Fibroblast of skin of abdomen (primary cell): ENCODE results near the gene MAGEC2. TPM values are rescaled to one million over a fixed set of nuclear protein-coding genes. Genes with fewer than 3 reads are reported as not detected.

Source experiments
- DNase-seq: peaks from one replicate; pipeline ENCODE4 v3.0.0-alpha.2; 2013
- polyA plus RNA-seq, 2 experiments: library from polyadenylated mRNA; unstranded; fragments of 120-200 nt; gene quantifications; one replicate each; pipeline ENCODE4 v1.2.1, GENCODE V29; 2013; ENCODE audit not compliant: insufficient read length in 2 of 2

Gene MAGEC2, protein sequence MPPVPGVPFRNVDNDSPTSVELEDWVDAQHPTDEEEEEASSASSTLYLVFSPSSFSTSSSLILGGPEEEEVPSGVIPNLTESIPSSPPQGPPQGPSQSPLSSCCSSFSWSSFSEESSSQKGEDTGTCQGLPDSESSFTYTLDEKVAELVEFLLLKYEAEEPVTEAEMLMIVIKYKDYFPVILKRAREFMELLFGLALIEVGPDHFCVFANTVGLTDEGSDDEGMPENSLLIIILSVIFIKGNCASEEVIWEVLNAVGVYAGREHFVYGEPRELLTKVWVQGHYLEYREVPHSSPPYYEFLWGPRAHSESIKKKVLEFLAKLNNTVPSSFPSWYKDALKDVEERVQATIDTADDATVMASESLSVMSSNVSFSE
- not detected for polyA plus RNA-seq (2013, experiment 1 of 2; ENCODE audit: insufficient read length)
- polyA plus RNA-seq (2013, experiment 2 of 2; ENCODE audit: insufficient read length) = not detected

DNA sequence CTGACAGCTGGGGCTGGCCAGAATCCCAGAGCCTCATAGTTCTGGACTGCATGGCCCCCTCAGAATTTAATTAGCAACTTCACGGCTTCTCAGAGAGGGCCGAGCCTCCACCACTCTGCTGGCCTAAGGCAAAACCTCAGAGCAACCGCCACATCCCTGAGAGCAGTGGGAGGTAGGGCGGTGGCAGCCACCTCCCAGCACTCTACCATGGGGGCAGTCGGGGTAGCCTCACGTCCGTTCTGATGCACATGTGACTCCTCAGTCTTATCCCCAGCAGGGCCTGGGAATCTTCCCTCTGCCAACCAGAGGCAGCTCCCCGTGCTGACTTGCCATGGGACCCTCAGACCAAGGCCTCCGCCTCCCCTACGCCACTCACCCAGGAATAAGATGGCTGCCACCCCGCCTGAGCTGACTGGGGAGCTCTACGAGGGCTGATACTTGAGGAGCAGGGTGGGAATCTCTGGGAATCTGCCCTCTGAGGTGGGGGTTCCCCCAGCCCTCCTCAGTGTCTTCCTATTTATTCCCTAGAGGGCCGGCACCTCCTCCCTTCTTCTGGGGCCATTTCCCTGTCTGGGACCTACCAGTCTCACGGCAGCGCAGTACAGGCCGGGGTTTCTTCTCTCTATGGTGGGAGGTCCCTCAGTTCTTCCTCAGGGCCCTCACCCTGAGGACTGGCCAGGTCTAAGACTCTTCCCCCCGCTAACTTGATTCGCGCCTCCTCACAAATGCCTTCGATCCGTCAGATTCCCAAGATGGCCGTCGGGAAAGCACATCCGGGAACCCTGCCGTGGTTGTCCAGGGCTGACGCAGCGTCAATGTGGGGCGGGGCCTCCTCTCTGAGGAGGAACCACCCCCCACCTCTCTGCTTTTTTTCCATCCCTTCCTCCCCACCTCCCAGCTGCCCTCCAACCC is at the start of gene MAGEC2:
Gene MAGEC2, minus strand, starts transcription at position 769 of the 912 bp plus-strand sequence. CDS start 1,303 bp downstream, outside the sequence.
- DNase-seq = no peak

DNA sequence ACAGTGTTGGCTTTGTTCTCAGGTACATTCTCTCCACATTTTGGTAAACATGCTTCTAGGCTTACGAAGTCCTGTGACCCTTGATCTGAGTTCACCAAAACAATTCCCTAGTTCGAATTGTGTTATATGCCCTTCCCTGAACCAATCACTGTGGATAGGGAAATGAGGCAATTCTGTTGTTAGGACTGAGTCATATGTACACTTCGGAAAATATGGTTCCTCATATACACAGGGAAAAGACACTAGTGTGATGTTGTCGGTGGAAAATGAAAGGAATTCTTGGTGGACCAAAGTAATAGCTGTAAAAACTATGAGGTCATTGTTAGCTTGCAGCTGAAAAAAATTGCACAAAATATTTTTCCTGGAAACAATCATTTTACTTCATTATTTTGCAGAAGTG is 46.6 kb upstream of the MAGEC2 start:
- DNase-seq = no peak

DNA sequence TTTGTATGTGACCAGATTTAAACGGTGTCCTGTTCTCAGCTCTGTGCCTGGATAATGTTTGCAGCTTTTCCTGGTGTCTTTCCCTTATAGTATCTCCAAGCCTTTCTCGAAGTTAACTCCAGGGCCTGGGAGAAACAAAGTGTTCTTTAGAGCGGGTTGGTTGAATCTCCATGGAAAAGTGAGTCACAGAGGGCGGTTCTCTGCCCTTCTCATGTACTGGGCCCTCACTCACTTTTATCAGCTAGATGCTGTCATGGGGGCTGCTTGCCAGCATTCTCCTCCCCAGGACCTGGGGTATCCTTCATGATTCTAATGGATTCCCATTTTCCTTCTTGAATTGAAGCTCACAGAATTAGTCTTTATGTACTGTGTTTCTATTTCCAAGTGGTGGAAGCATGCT is 46.1 kb upstream of the MAGEC2 start:
- no peak for DNase-seq

DNA sequence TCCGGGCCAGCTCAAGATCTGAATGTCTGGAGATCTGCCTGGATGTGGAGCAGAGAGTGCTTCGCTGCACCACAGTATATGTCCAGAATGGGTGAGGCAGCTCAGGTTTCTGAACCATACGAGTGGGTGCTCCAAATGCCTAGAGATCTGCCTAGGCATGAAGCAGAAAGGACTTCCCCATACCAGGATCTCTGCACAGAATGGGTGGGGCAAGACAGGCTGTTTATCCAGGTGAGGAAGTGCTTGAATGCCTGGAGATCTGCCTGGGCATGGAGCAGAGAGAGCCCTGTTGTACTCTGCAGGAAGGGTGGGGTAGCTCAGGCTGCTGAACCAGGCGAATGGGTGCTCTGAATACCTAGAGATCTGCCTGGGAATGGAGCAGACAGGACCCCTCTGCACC is 45.4 kb upstream of the MAGEC2 start:
- no peak for DNase-seq

DNA sequence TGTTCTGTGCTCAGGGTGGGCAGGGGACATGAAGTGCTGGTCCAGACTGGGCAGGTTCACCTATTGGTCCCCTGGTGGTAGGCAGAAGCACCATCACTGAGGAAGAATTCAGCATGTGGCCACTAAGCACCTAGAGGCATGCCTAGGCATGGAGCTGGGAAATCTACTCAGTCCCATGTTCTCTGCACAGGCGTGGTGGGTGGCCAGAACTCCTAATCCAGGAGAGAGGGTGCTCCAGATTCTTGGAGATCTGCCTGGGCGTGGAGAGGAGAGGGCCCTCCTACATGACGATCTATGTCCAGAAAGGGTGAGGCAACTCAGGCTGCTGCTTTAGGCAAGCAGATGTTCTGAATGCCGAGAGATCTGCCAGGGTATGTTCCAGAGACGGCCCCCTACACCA is 44.6 kb upstream of the MAGEC2 start:
- DNase-seq = no peak

DNA sequence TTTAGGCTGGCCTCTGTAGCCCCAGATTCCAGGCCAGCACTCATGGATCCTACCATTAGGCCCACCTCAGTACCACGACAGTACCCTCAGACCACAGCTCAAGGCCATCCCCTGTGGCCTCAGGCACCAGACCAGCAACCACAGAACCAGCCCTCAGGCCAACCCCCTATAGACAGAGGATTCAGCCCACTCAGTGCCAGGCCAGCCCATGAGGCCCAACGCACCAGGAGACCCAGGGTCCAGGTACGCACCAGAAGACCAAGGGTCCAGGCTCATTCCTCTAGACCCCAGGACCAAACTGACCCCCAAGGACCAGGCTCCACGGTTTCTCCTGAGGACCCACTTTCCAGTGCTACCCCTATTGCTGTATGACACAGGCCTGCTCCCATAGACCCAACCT is 39.5 kb upstream of the MAGEC2 start:
- DNase-seq = no peak

DNA sequence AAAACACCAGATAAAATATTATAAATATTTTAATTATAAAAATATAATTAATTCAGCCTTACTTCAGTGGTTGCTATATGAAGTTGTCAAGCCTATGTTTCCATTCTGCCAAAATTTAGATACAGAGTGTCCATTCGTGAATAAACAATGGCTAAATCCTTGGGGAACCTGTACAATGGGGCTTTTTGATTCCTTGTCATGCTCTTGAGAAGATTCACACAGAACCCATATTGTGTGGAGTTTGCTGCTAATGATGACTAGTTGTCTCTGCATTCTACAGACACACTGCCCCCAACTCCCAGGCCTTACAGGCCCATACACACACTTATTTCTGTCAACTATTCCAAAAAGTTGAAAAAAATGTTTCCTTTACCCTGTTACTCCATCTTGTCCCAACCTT is 33.4 kb upstream of the MAGEC2 start:
- no peak for DNase-seq

DNA sequence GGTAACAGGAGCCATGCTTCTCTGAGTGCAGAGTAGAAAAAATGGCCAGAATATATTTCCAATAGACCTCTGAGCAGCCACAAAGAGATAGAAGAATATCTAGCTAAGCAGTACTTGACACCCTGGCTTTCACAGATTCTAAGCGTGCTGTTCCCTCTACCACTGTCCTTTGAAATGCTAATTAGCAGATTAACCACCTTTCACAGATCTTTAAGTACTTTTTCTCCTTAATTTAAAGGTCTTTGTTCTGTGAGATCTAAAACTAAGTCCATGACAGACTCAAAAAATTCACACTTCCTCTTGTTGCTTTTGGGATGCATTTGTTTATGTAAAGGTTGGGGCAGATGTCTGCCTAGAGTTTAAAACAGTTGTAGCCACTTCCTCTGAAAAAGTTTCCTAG is 28.3 kb upstream of the MAGEC2 start:
- DNase-seq = no peak

DNA sequence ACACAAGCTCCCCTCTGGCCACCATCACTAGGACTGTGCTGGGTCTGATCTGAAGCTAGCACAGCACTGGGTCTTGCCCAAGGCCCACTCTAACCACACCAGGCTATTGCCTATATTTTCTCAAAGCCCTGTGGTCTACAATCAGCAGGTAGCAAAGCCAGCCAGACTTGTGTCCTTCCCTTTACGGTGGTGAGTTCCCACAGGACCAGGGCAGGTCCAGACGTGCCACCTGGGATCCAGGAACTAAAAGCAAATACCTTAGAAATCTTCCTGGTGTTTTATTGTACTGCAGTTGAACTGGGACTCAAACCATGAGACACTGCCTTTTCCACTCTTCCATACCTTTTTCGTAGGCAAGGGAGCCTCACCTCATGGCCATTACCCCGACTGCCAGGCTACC is 9.0 kb upstream of the MAGEC2 start:
- no peak for DNase-seq

DNA sequence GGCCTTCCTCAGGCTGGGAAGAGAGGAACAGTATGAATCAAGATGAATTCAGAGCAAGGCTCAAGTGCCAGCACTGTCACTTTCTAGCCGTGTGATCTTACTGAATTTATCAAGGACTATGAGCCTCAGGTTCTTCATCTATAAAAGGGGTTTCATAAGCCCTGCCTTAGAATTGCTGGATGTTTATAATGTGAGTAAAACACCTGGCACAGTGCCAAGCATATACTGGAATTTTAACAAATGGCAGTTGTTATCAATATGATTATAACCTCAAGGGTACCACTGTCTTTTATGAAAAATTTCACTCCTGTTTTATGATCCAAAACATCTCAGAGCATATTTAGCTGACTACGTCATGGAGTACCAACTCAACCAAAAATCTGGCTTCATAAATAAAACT is 4.0 kb downstream of the MAGEC2 start:
- no peak for DNase-seq

DNA sequence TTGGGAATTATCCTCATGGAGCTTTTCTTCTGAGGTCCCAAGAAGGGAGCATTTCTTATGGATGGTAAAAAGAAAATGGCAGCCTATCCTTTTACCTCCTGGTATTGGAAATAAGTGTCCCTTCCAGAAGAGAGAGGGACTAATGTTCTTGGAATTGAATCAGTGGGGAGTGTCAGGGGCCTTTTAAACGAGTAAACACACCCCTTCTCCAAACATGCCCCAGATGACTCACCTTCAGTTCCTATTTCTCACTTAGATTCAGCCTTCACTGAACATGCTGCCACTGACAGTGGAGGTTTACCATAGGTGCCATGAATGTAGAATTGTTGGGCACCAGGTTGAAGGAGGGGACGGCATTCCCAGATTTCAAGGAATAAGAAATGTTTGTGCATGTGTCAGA is 19.0 kb downstream of the MAGEC2 start:
- DNase-seq = no peak

DNA sequence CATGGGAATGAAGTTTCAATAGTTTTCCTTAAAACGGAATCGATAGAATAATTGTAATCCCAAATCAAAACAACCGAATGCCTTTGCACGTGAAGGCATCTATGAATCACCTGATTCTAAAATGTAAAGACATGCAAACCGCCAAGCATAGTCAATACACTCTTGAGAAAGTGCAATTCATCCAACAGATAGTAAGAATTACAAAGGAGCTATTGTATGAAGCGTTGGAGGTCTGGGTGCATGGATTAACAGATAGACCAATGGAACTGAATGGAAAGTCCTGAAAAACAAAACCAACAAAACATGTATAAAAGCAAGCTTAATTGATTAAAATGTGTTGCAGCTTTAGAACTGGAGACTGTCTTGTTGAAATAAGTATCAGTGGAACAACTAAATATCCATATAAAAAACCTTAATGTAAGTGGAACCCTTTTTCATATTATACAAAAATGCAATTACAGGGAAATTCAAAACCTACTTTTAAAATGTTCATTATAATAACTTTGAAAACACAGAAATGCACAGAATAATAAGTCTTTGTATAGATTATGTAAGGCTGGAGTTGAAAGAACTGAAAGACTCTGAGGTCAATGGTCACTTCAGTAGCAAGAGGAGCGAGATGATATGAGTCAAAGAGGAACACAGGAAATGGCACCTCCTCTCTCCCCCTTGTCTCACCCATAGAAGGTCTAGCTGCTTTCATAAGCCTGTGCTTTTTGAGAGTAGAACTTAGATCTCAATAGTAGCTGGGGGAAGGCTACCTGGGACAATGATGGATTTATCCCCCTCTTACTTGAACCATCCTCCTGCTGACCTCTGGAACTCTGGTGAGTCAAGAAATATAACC is 20.1 kb downstream of the MAGEC2 start:
- no peak for DNase-seq

DNA sequence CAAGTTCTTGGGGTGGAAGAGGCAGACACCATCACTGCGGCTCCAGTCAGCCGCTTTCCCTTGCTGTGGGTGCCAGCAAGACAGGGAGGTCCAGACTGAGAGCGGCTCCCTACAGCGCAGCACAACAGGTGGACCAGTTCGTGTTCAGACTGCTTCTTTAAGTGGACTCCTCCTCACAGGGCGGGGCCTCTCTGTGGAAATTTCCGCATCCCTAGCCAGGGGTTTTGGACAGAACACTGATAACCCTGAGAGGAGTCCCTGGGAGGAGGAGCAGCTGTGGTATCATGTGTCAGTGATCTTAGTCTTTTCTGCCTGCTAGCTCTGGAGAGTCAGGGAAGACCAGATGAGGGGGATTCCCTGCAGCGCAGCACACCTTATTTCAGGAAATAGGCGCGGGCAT is 48.5 kb downstream of the MAGEC2 start:
- DNase-seq = no peak
